ENCODE data around the gene UNC119. TPM values are rescaled to one million over a fixed set of nuclear protein-coding genes. Genes with fewer than 3 reads are reported as not detected.

Gene UNC119
- total and polyA plus RNA-seq, 2 of the 13 experiments (the other 11 are each of a cell fraction or from before 2014, with no cell fraction given): 10.4 to 63.1 TPM

- POLR2A ChIA-PET: no interaction called here
- no peak overlapping the region for H3K27ac ChIP-seq (ENCODE audit: extremely low read length, insufficient read depth, low read length)
- H3K4me2 ChIP-seq (ENCODE audit: low read depth, low read length): no peak overlapping the region
- H3K27me3 ChIP-seq (ENCODE audit: control insufficient read depth in 1 of 2, insufficient read depth in 2 of 2, low read length in 2 of 2): no peaks in the 10 kb centered on the region
- peaks cover 42 to 76% of the 10 kb centered on the region in 2 experiments for H3K36me3 ChIP-seq (replicated peaks in 1 of 2; ENCODE audit: control insufficient read depth in 1 of 2, insufficient read depth in 2 of 2, low read length in 2 of 2)
- TF ChIP-seq ZNF781 (CRISPR knock-in tag; IDR thresholded peaks at IDR 0.05; ENCODE audit: borderline replicate concordance, not compliant biosample characterization) (no peak), ZNF292 (CRISPR knock-in tag; IDR thresholded peaks at IDR 0.05; ENCODE audit: borderline replicate concordance, low read depth) (no peak), MAFF (IDR thresholded peaks at IDR 0.05; ENCODE audit: low read depth, low read length) (no peak), ZNF543 (CRISPR knock-in tag; IDR thresholded peaks at IDR 0.05) (no peak), ZNF503 (CRISPR knock-in tag; IDR thresholded peaks at IDR 0.05) (no peak), ZZZ3 (CRISPR knock-in tag; IDR thresholded peaks at IDR 0.05; ENCODE audit: borderline replicate concordance) (no peak), SP5 (CRISPR knock-in tag; IDR thresholded peaks at IDR 0.05; ENCODE audit: borderline replicate concordance, low read depth) (no peak), ATRX (CRISPR knock-in tag; IDR thresholded peaks at IDR 0.05; ENCODE audit: borderline replicate concordance) (no peak), PAF1 (CRISPR knock-in tag; IDR thresholded peaks at IDR 0.05) (no peak), ZNF280D (CRISPR knock-in tag; IDR thresholded peaks at IDR 0.05) (no peak), EP300 (IDR thresholded peaks at IDR 0.05; ENCODE audit: low read depth in 2 of 2, low read length in 2 of 2) (no peak), EP300 (CRISPR knock-in tag; IDR thresholded peaks at IDR 0.05; ENCODE audit: borderline replicate concordance) (no peak), THRA (CRISPR knock-in tag; IDR thresholded peaks at IDR 0.05; ENCODE audit: borderline replicate concordance) (no peak), PPARG (CRISPR knock-in tag; conservative IDR thresholded peaks at IDR 0.05) (no peak), HMG20A (CRISPR knock-in tag; IDR thresholded peaks at IDR 0.05; ENCODE audit: borderline replicate concordance) (no peak), GATAD1 (CRISPR knock-in tag; IDR thresholded peaks at IDR 0.05) (no peak)
- no peak overlapping the region for H3K4me3 ChIP-seq (replicated peaks in 1 of 3; ENCODE audit: insufficient read depth in 1 of 3, low read depth in 2 of 3, low read length in 3 of 3)
- no peak overlapping the region for H2AFZ ChIP-seq (ENCODE audit: low read length)
- no peaks in the 10 kb centered on the region for H3K4me1 ChIP-seq (ENCODE audit: insufficient read depth, low read length)
- intact Hi-C loops (cut with micrococcal nuclease; ENCODE audit: unreplicated experiment): no loop called here
- FAIRE-seq (no peak), DNase-seq (ENCODE audit: low spot score) (no peak), ATAC-seq (no peak)
- H3K79me2 ChIP-seq (ENCODE audit: insufficient read depth, low read length): no peaks in the 10 kb centered on the region
- in situ Hi-C loops (cut with HindIII; ENCODE audit: extremely low pct_ligation_motif_present, low pct_unique_long_range_greater_than_20kb): no loop called here
- CTCF ChIA-PET (ENCODE audit: low intra/inter-chr PET ratio, low total read pairs): no interaction called here
- no TSS peak for BruUV-seq (replicated peaks)
- H3K9ac ChIP-seq (ENCODE audit: insufficient read depth, low read depth, low read length): no peak overlapping the region
- no peaks in the 10 kb centered on the region for H3K9me3 ChIP-seq (ENCODE audit: low read length)
- no peaks in the 10 kb centered on the region for H4K20me1 ChIP-seq (ENCODE audit: insufficient read depth, low read length)
- WGBS (ENCODE audit: low lambda C conversion rate): 88% methylated on average over 1 of the region's 3 CpGs
Observed at GRCh38 chr17:28584434-28584833, 32.0 kb upstream of the UNC119 start.
